Natural killer cell treated with Interleukin-12 subunit alpha and Interleukin-12 subunit beta and Interleukin-15 and Interleukin-18, amount 100 ng/mL, for 72 hours (primary cell): ENCODE results near the gene AR. TPM values are rescaled to one million over a fixed set of nuclear protein-coding genes. Genes with fewer than 3 reads are reported as not detected.

Source experiments
- ATAC-seq, 2 donors: fragments of 150-1000 bp; cut with Tn5 transposase in 1 of 2; sonication (Bioruptor Pico), chemical (Tn5 transposase) in 1 of 2; 2 replicates each; pipeline ENCODE4 v1.10.0; 2021
- DNase-seq: peaks from one replicate; pipeline ENCODE4 v3.0.0; 2022; ENCODE audit warnings: low spot score
- H3K27ac Mint-ChIP-seq, 2 donors: 1 replicate in 1 of 2; 2 replicates in 1 of 2; pipeline ENCODE4 v1.8.0; 2022; ENCODE audit warnings: mixed read lengths in 2 of 2, mild to moderate bottlenecking in 1 of 2, moderate library complexity in 1 of 2
- H3K27me3 Mint-ChIP-seq, 2 donors: 1 replicate in 1 of 2; 2 replicates in 1 of 2; pipeline ENCODE4 v1.8.0; 2022; ENCODE audit warnings: mixed read lengths in 2 of 2
- H3K36me3 Mint-ChIP-seq: one replicate; pipeline ENCODE4 v1.8.0; 2022; ENCODE audit warnings: mixed read lengths
- H3K4me1 Mint-ChIP-seq, 2 donors: 1 replicate in 1 of 2; 2 replicates in 1 of 2; pipeline ENCODE4 v1.8.0; 2022; ENCODE audit warnings: low read depth in 2 of 2, mixed read lengths in 2 of 2, mild to moderate bottlenecking in 1 of 2
- H3K4me3 Mint-ChIP-seq: one replicate; pipeline ENCODE4 v1.8.0; 2022; ENCODE audit warnings: mixed read lengths
- H3K9me3 Mint-ChIP-seq: 2 replicates; pipeline ENCODE4 v1.8.0; 2022; ENCODE audit warnings: mixed read lengths
- total RNA-seq, 2 donors: library from RNA; stranded (reverse); gene quantifications; one replicate each; pipeline ENCODE4 v1.2.3, GENCODE V29; 2022

The AR gene
- total RNA-seq, 2 donors from 2014 or later = not detected

- Mint-ChIP-seq H3K27me3 (peaks cover 0 to 5% of the 10 kb centered on the region in 2 donors), H3K4me3 (no peak overlapping the region), H3K36me3 (no peaks in the 10 kb centered on the region), H3K4me1 (no peaks in the 10 kb centered on the region), H3K9me3 (no peaks in the 10 kb centered on the region), H3K27ac (no peak overlapping the region)
- DNase-seq (no peak), ATAC-seq (no peak)
These were observed 156.8 kb downstream of the AR start for GRCh38 chrX:67700602-67701001.

GRCh38 chrX:67714004-67714403, 170.2 kb downstream of the AR start:
- Mint-ChIP-seq H3K36me3 (no peaks in the 10 kb centered on the region), H3K27ac (no peak overlapping the region), H3K4me3 (no peak overlapping the region), H3K27me3 (peaks cover 0 to 5% of the 10 kb centered on the region in 2 donors), H3K9me3 (no peaks in the 10 kb centered on the region), H3K4me1 (no peaks in the 10 kb centered on the region)
- DNase-seq (no peak), ATAC-seq (no peak)

GRCh38 chrX:67717571-67717970, 173.8 kb downstream of the AR start:
- no peaks in the 10 kb centered on the region for H3K36me3 Mint-ChIP-seq
- H3K9me3 Mint-ChIP-seq = no peaks in the 10 kb centered on the region
- no peak overlapping the region for H3K27ac Mint-ChIP-seq
- H3K27me3 Mint-ChIP-seq = no peaks in the 10 kb centered on the region
- ATAC-seq (no peak), DNase-seq (no peak)
- no peaks in the 10 kb centered on the region for H3K4me1 Mint-ChIP-seq
- no peak overlapping the region for H3K4me3 Mint-ChIP-seq

- H3K27ac Mint-ChIP-seq = no peak overlapping the region
- H3K4me1 Mint-ChIP-seq = no peaks in the 10 kb centered on the region
- H3K27me3 Mint-ChIP-seq = peaks cover 0 to 4% of the 10 kb centered on the region in 2 donors
- no peak for ATAC-seq
- no peak for DNase-seq
- no peaks in the 10 kb centered on the region for H3K36me3 Mint-ChIP-seq
- no peaks in the 10 kb centered on the region for H3K9me3 Mint-ChIP-seq
- no peak overlapping the region for H3K4me3 Mint-ChIP-seq
These were observed 175.1 kb downstream of the AR start for GRCh38 chrX:67718926-67719325.

GRCh38 chrX:67720344-67720743, 176.5 kb downstream of the AR start:
- Mint-ChIP-seq H3K4me3 (no peak overlapping the region), H3K9me3 (no peaks in the 10 kb centered on the region), H3K27ac (no peak overlapping the region), H3K27me3 (peaks cover 0 to 6% of the 10 kb centered on the region in 2 donors), H3K36me3 (no peaks in the 10 kb centered on the region), H3K4me1 (no peaks in the 10 kb centered on the region)
- ATAC-seq = no peak
- DNase-seq = no peak

- Mint-ChIP-seq H3K36me3 (no peaks in the 10 kb centered on the region), H3K9me3 (no peaks in the 10 kb centered on the region), H3K27ac (no peak overlapping the region), H3K4me3 (no peak overlapping the region), H3K27me3 (peaks cover 0 to 9% of the 10 kb centered on the region in 2 donors), H3K4me1 (no peaks in the 10 kb centered on the region)
- no peak for DNase-seq
- ATAC-seq = no peak
These were observed 177.5 kb downstream of the AR start for GRCh38 chrX:67721321-67721720.

- Mint-ChIP-seq H3K36me3 (no peaks in the 10 kb centered on the region), H3K4me3 (no peak overlapping the region), H3K27me3 (peaks cover 0 to 12% of the 10 kb centered on the region in 2 donors), H3K4me1 (no peaks in the 10 kb centered on the region), H3K27ac (no peak overlapping the region), H3K9me3 (no peaks in the 10 kb centered on the region)
- DNase-seq (no peak), ATAC-seq (no peak)
These were observed 179.9 kb downstream of the AR start for GRCh38 chrX:67723580-67724351.

GRCh38 chrX:67724359-67725110, 180.7 kb downstream of the AR start:
- no peak overlapping the region for H3K27ac Mint-ChIP-seq
- no peaks in the 10 kb centered on the region for H3K4me1 Mint-ChIP-seq
- H3K4me3 Mint-ChIP-seq = no peak overlapping the region
- H3K36me3 Mint-ChIP-seq = no peaks in the 10 kb centered on the region
- peaks cover 0 to 12% of the 10 kb centered on the region in 2 donors for H3K27me3 Mint-ChIP-seq
- H3K9me3 Mint-ChIP-seq = no peaks in the 10 kb centered on the region
- no peak for DNase-seq
- ATAC-seq = no peak

GRCh38 chrX:67725471-67725870, 181.7 kb downstream of the AR start:
- H3K27me3 Mint-ChIP-seq = peaks cover 0 to 12% of the 10 kb centered on the region in 2 donors
- H3K36me3 Mint-ChIP-seq = no peaks in the 10 kb centered on the region
- H3K27ac Mint-ChIP-seq = no peak overlapping the region
- DNase-seq = no peak
- no peak for ATAC-seq
- no peaks in the 10 kb centered on the region for H3K9me3 Mint-ChIP-seq
- no peak overlapping the region for H3K4me3 Mint-ChIP-seq
- no peaks in the 10 kb centered on the region for H3K4me1 Mint-ChIP-seq

- ATAC-seq = no peak
- Mint-ChIP-seq H3K4me3 (no peak overlapping the region), H3K9me3 (no peaks in the 10 kb centered on the region), H3K4me1 (no peaks in the 10 kb centered on the region), H3K27me3 (peaks cover 0 to 12% of the 10 kb centered on the region in 2 donors), H3K27ac (no peak overlapping the region), H3K36me3 (no peaks in the 10 kb centered on the region)
- no peak for DNase-seq
These were observed 182.2 kb downstream of the AR start for GRCh38 chrX:67726018-67726417.

GRCh38 chrX:67727576-67727975, 183.8 kb downstream of the AR start:
- Mint-ChIP-seq H3K36me3 (no peaks in the 10 kb centered on the region), H3K9me3 (no peaks in the 10 kb centered on the region), H3K27ac (no peak overlapping the region), H3K27me3 (peaks cover 0 to 15% of the 10 kb centered on the region in 2 donors), H3K4me1 (no peaks in the 10 kb centered on the region), H3K4me3 (no peak overlapping the region)
- DNase-seq (no peak), ATAC-seq (no peak)

- no peak for ATAC-seq
- no peak overlapping the region for H3K27ac Mint-ChIP-seq
- peaks cover 0 to 16% of the 10 kb centered on the region in 2 donors for H3K27me3 Mint-ChIP-seq
- no peaks in the 10 kb centered on the region for H3K4me1 Mint-ChIP-seq
- DNase-seq = no peak
- H3K4me3 Mint-ChIP-seq = no peak overlapping the region
- no peaks in the 10 kb centered on the region for H3K36me3 Mint-ChIP-seq
- no peaks in the 10 kb centered on the region for H3K9me3 Mint-ChIP-seq
These were observed 186.5 kb downstream of the AR start for GRCh38 chrX:67730296-67730695.

GRCh38 chrX:67731061-67731460, 187.2 kb downstream of the AR start:
- Mint-ChIP-seq H3K27me3 (peaks cover 0 to 13% of the 10 kb centered on the region in 2 donors), H3K27ac (no peak overlapping the region), H3K4me1 (no peaks in the 10 kb centered on the region), H3K36me3 (no peaks in the 10 kb centered on the region), H3K4me3 (no peak overlapping the region), H3K9me3 (no peaks in the 10 kb centered on the region)
- no peak for ATAC-seq
- DNase-seq = no peak

GRCh38 chrX:67732864-67733263, 189.0 kb downstream of the AR start:
- Mint-ChIP-seq H3K9me3 (no peaks in the 10 kb centered on the region), H3K27ac (no peak overlapping the region), H3K4me1 (no peaks in the 10 kb centered on the region), H3K27me3 (peaks cover 0 to 13% of the 10 kb centered on the region in 2 donors), H3K36me3 (no peaks in the 10 kb centered on the region), H3K4me3 (no peak overlapping the region)
- ATAC-seq (no peak), DNase-seq (no peak)
